NCI-H187 (cell line): ENCODE measurements around the gene ASCL5.

Experiments used
- DNase-seq, 2 experiments: peaks; one replicate each; lab custom pipeline; 2025; lab: John Stamatoyannopoulos, UW

Gene ASCL5

DNA sequence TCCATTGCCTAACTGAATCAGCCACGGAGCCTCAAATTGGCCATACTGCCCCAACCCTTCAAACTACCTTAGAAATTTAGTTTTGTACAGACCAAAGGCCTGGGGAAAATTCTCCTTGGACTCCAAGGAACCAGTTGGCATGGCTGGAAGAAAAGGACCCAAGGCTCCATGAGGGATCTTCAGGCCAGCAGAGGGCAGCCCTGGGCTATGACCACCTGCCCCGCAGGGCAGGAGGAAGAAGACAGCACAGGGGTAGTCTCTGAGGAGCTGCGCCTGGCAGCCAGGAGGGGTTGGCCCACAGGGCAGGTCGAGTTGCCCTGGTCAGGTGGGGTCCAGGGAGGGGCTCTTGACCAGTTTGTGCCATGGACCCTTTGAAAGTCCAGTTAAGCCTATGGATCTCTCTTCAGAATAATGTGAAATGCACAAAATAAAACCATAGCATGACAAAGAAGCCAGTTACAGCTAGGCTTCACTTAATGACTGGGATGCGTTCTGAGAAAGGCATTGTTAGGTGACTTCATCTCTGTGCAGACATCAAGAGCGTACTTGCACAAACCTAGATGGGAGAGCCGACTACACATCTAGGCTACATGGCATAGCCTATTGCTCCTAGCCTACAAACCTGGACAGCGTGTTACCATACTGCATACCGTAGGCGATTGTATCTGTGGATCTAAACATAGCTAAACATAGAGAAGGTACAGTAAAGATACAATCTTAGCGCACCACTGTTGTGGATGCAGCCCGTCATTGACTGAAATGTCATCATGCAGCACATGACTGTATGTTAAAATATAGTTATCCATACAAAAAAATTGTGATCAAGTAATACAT, 40.9 kb downstream of the ASCL5 start:
- no peak for DNase-seq

- DNase-seq = no peak
Observed at GRCh38 chr1:201084295-201084694, 42.7 kb downstream of the ASCL5 start.

- no peak for DNase-seq
Observed at GRCh38 chr1:201083741-201084140, 43.2 kb downstream of the ASCL5 start.

DNA sequence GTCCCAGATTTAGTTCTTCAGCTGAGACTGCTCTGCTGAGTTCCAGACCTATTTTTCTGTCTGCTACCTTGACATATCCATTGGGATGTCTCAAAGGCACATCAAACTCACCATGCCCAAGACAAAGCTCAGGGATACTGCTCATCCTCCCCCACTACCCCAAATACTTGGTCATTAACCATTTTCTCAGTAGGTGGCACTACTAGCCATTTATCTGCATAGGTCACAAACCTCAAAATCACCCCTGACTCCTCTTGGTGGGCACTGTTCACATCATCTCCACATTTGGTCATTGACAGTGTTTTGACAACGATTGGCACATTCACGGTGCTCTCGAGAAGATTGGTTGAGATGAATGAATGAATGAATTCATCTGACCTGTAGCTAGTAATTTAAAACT, 46.8 kb downstream of the ASCL5 start:
- DNase-seq = no peak

GRCh38 chr1:201077736-201078135, 49.2 kb downstream of the ASCL5 start:
- no peak for DNase-seq

GRCh38 chr1:201077116-201077515, 49.9 kb downstream of the ASCL5 start:
- no peak for DNase-seq

- no peak for DNase-seq
Observed at GRCh38 chr1:201076092-201076491, 50.9 kb downstream of the ASCL5 start.

DNA sequence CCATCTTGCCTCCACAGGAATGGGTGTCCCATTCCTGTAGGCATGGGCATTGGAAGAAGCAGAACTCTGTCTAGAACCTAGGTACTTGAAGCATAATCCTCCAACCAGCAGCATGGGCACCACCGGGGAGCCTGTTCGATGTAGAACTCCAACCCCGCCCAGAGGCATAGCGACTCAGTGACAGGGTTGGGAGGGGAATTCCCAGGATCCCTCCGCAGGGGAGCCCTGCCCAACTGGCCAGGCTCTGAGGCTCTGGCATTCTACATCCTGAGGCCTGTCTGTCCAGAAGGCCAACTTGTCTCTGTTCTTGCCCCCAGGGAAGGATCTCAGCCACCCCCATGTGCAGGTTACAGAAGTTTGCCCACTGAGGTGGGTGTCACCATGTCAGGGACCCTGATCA, 53.0 kb downstream of the ASCL5 start:
- no peak for DNase-seq

- DNase-seq = no peak
Observed at GRCh38 chr1:201072922-201073321, 54.1 kb downstream of the ASCL5 start.

- no peak for DNase-seq
Observed at GRCh38 chr1:201072149-201072548, 54.8 kb downstream of the ASCL5 start.

DNA sequence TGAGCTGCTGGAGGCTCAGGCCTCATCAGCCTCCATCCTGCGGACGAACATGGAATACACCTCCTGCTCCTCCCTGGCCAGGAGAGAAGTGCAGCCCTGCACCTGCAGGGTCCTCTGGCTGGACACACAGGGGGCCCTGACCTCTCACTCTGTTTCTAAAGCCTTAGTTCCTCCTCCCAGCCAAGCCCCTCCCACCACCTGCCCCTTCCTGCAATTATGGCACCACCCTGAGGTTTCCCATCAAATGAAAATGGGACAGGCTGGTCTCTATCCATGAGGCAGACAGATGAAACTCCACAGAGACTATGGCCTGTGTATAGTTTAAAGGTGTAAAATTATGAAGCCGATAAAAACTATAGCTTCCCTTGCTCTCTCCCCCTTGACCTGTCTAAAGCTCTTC, 57.3 kb downstream of the ASCL5 start:
- no peak for DNase-seq

GRCh38 chr1:201068976-201069375, 58.0 kb downstream of the ASCL5 start:
- no peak for DNase-seq

- DNase-seq = no peak
Observed at GRCh38 chr1:201066986-201067385, 60.0 kb downstream of the ASCL5 start.

GRCh38 chr1:201065686-201066085, 61.3 kb downstream of the ASCL5 start:
- no peak for DNase-seq

DNA sequence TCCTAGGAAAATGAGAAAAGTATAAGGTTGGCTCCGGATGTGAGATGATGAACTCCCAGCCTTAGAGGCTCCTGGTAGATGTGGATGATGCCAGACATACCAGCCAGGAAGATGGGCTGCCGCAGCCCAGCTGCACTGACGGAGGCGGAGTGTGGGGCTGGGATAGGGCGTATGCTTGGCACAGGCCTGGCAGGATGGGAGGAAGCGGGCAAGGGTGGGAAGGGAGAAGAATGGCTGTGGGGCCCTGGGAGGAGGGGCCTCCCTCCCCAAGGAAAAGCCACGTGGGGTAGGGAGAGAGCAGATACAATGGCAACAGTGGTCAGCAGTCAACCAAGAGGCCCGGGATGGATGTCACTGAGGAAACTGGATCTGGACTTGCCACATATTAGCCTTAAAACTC, 62.2 kb downstream of the ASCL5 start:
- no peak for DNase-seq
